Activated CD4-positive, alpha-beta memory T cell treated with anti-CD3 and anti-CD28 coated beads for 36 hours (primary cell): ENCODE results near the gene UFC1. TPM values are rescaled to one million over a fixed set of nuclear protein-coding genes. Genes with fewer than 3 reads are reported as not detected.

Source experiments
- CTCF ChIA-PET: fragments of 350-600 bp; sonication (Branson Sonifier 250); formaldehyde crosslinking; loops from one replicate; lab custom pipeline; 2021; ENCODE audit warnings: antibody characterized with exemption, inconsistent platforms; lab: Charles Lee
- POLR2A ChIA-PET: fragments of 350-600 bp; sonication (Branson Sonifier 250); formaldehyde crosslinking; loops from one replicate; lab custom pipeline; 2021; ENCODE audit warnings: antibody characterized with exemption; lab: Charles Lee
- DNase-seq: peaks from one replicate; pipeline ENCODE4 v3.0.0-alpha.2; 2020
- H3K27ac Mint-ChIP-seq: one replicate; pipeline ENCODE4 v1.8.0; 2021; ENCODE audit warnings: mixed read lengths
- H3K27me3 Mint-ChIP-seq: one replicate; pipeline ENCODE4 v1.8.0; 2021; ENCODE audit warnings: mixed read lengths
- H3K36me3 Mint-ChIP-seq: one replicate; pipeline ENCODE4 v1.8.0; 2021; ENCODE audit warnings: mixed read lengths
- H3K4me1 Mint-ChIP-seq: one replicate; pipeline ENCODE4 v1.8.0; 2021; ENCODE audit warnings: low read depth, mixed read lengths
- H3K4me3 Mint-ChIP-seq: one replicate; pipeline ENCODE4 v1.8.0; 2021; ENCODE audit warnings: mild to moderate bottlenecking, mixed read lengths
- H3K9me3 Mint-ChIP-seq: one replicate; pipeline ENCODE4 v1.8.0; 2021; ENCODE audit warnings: mixed read lengths
- intact Hi-C: fragments of 100-400 bp; cut with micrococcal nuclease; formaldehyde crosslinking; loops from one replicate; pipeline ENCODE4 v1.15.1; 2023
- total RNA-seq, 2 experiments: library from RNA; stranded (reverse); gene quantifications; one replicate each; pipeline ENCODE4 v1.2.3, GENCODE V29; 2021

Gene UFC1
- total RNA-seq, 2 experiments from 2014 or later: 87.7 to 91.0 TPM

- H3K27ac Mint-ChIP-seq: peak overlapping the region; percentile 13
- H3K36me3 Mint-ChIP-seq: peaks cover 25% of the 10 kb centered on the region
- POLR2A ChIA-PET: interaction anchor here (0.5 to 1.7 kb wide), 2 partner anchors 9 to 54 kb away, joined by 3 to 4 read pairs; no protein-coding TSS in a partner anchor
- no peaks in the 10 kb centered on the region for H3K9me3 Mint-ChIP-seq
- intact Hi-C loops: no loop called here
- H3K4me1 Mint-ChIP-seq: peaks cover 36% of the 10 kb centered on the region
- DNase-seq: no peak
- H3K4me3 Mint-ChIP-seq: no peak overlapping the region
- no peaks in the 10 kb centered on the region for H3K27me3 Mint-ChIP-seq
- CTCF ChIA-PET: no interaction called here
Measured at GRCh38 chr1:161171191-161171590, 17.4 kb downstream of the UFC1 start.

DNA sequence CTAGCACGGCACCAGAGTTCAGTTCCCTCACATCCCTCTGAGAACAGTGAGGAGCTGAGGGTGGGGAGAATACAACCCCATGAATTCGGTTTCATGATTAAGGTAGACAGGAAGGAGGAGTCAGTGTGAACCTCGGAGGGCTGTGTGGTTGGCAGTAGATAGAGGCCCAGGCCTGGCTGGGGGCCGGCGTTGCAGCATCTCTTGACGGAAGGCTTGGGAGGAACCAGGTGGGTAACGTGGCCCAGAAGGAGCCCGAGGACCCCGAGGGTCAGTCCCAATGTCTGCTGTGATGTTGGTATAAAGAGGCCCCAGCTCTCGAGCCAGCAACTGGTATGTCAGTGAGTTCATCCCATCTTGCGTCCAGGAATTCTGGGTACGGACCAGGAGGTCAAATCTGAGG, 17.9 kb downstream of the UFC1 start:
- intact Hi-C loops: no loop called here
- Mint-ChIP-seq H3K9me3 (no peaks in the 10 kb centered on the region), H3K4me3 (no peak overlapping the region), H3K4me1 (peaks cover 40% of the 10 kb centered on the region), H3K27ac (no peak overlapping the region), H3K27me3 (no peaks in the 10 kb centered on the region), H3K36me3 (peaks cover 25% of the 10 kb centered on the region)
- CTCF ChIA-PET: no interaction called here
- DNase-seq: no peak
- POLR2A ChIA-PET: interaction anchor here (0.5 to 1.7 kb wide), 2 partner anchors 10 to 54 kb away, joined by 3 to 4 read pairs; no protein-coding TSS in a partner anchor

- no peak for DNase-seq
- H3K27me3 Mint-ChIP-seq: no peaks in the 10 kb centered on the region
- H3K9me3 Mint-ChIP-seq: no peaks in the 10 kb centered on the region
- peaks cover 35% of the 10 kb centered on the region for H3K4me1 Mint-ChIP-seq
- H3K27ac Mint-ChIP-seq: no peak overlapping the region
- H3K36me3 Mint-ChIP-seq: peaks cover 27% of the 10 kb centered on the region
- intact Hi-C loops: no loop called here
- no peak overlapping the region for H3K4me3 Mint-ChIP-seq
- ChIA-PET POLR2A (interaction anchor here (0.7 kb wide), 1 partner anchor 9 kb away, joined by 3 read pairs; no protein-coding TSS in a partner anchor), CTCF (no interaction called here)
Measured at GRCh38 chr1:161172349-161172748, 18.6 kb downstream of the UFC1 start.

GRCh38 chr1:161172776-161173376, 19.1 kb downstream of the UFC1 start:
- H3K36me3 Mint-ChIP-seq: peaks cover 27% of the 10 kb centered on the region
- intact Hi-C loops: no loop called here
- POLR2A ChIA-PET: interaction anchor here (0.7 kb wide), 1 partner anchor 9 kb away, joined by 3 read pairs; no protein-coding TSS in a partner anchor
- no peaks in the 10 kb centered on the region for H3K27me3 Mint-ChIP-seq
- no peaks in the 10 kb centered on the region for H3K9me3 Mint-ChIP-seq
- no peak for DNase-seq
- CTCF ChIA-PET: interaction anchor here (0.7 kb wide), 1 partner anchor 209 kb away, joined by 3 read pairs; no protein-coding TSS in a partner anchor
- no peak overlapping the region for H3K4me3 Mint-ChIP-seq
- peaks cover 38% of the 10 kb centered on the region for H3K4me1 Mint-ChIP-seq
- no peak overlapping the region for H3K27ac Mint-ChIP-seq

DNA sequence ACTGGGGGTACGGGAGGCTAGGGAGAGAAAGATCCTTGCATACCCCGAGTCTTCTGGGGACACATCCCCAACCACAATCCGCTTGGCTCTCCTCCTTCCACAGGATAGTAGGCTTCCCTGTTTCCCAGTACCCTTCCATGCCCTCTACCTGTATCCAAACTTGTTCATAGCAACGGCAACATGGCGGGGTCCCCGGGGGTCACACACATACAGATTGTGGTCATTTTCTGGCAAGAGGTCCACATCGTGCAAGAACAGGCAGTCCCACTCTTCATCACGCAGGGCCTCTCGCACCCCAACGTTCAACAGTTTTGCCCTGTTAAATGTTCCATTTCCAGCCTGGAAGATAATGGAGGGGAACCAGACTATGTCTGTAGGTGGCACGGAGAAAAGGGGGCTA, 19.9 kb downstream of the UFC1 start:
- Mint-ChIP-seq H3K36me3 (peaks cover 27% of the 10 kb centered on the region), H3K4me1 (peaks cover 37% of the 10 kb centered on the region), H3K9me3 (no peaks in the 10 kb centered on the region), H3K4me3 (no peak overlapping the region), H3K27ac (peak overlapping the region; percentile 35), H3K27me3 (no peaks in the 10 kb centered on the region)
- intact Hi-C loops: no loop called here
- DNase-seq: no peak
- ChIA-PET POLR2A (no interaction called here), CTCF (interaction anchor here (0.5 to 0.7 kb wide), 2 partner anchors 184 to 208 kb away, joined by 3 read pairs; no protein-coding TSS in a partner anchor)

DNA sequence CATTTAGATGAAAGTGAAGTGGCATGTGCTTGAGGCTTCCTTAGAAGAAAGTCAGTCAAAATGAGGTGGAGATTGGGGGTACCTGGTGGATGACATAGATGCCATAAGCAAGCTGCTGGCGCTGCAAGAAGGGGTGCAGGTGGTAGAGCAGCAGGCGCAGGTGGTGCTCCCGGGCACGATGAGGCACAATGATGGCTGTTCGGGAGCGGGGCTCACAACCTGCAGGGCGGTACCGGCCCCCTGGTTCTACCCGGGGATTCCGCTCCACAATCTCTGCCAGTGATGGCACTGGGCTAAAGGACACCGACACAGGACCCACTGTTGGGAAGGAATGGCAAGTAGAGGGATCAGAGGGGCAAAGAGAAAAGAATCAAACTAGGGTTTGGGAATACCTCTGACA, 21.1 kb downstream of the UFC1 start:
- DNase-seq: no peak
- H3K27ac Mint-ChIP-seq: peak overlapping the region; percentile 39
- H3K4me1 Mint-ChIP-seq: peaks cover 37% of the 10 kb centered on the region
- no peaks in the 10 kb centered on the region for H3K9me3 Mint-ChIP-seq
- H3K27me3 Mint-ChIP-seq: no peaks in the 10 kb centered on the region
- peaks cover 27% of the 10 kb centered on the region for H3K36me3 Mint-ChIP-seq
- intact Hi-C loops: no loop called here
- H3K4me3 Mint-ChIP-seq: no peak overlapping the region
- CTCF ChIA-PET: interaction anchor here (1.1 to 2.9 kb wide), 2 partner anchors 9 to 18 kb away, joined by 6 to 7 read pairs; partner anchors contain the start of gene PPOX
- POLR2A ChIA-PET: interaction anchor here (3.7 kb wide), 1 partner anchor 8 kb away, joined by 41 read pairs; the partner anchor contains the start of gene PPOX

GRCh38 chr1:161175771-161176453, 22.1 kb downstream of the UFC1 start:
- peaks cover 46% of the 10 kb centered on the region for H3K4me1 Mint-ChIP-seq
- peak overlapping the region; percentile 97 for H3K27ac Mint-ChIP-seq
- H3K27me3 Mint-ChIP-seq: no peaks in the 10 kb centered on the region
- ChIA-PET POLR2A (interaction anchor here (1.1 to 3.7 kb wide), 4 partner anchors 9 to 29 kb away, joined by 4 to 41 read pairs (median 6); partner anchors contain the start of genes PPOX and UFC1), CTCF (interaction anchor here (0.8 to 2.9 kb wide), 5 partner anchors 10 to 206 kb away, joined by 3 to 19 read pairs (median 7); partner anchors contain the start of genes PPOX and TOMM40L)
- peak overlapping the region; percentile 100 for H3K4me3 Mint-ChIP-seq
- DNase-seq: no peak
- intact Hi-C loops: no loop called here
- H3K9me3 Mint-ChIP-seq: no peaks in the 10 kb centered on the region
- peaks cover 26% of the 10 kb centered on the region for H3K36me3 Mint-ChIP-seq

GRCh38 chr1:161176468-161177111, 22.8 kb downstream of the UFC1 start:
- H3K36me3 Mint-ChIP-seq: peaks cover 21% of the 10 kb centered on the region
- no peaks in the 10 kb centered on the region for H3K27me3 Mint-ChIP-seq
- H3K27ac Mint-ChIP-seq: peak overlapping the region; percentile 97
- CTCF ChIA-PET: interaction anchor here (0.8 to 2.9 kb wide), 6 partner anchors 11 to 205 kb away, joined by 3 to 19 read pairs (median 6); partner anchors contain the start of genes PPOX, TOMM40L and UFC1
- intact Hi-C loops: no loop called here
- POLR2A ChIA-PET: interaction anchor here (0.8 to 3.7 kb wide), 5 partner anchors 10 to 28 kb away, joined by 3 to 41 read pairs (median 5); partner anchors contain the start of genes NDUFS2, PPOX and UFC1
- H3K4me3 Mint-ChIP-seq: peak overlapping the region; percentile 100
- DNase-seq: no peak
- H3K9me3 Mint-ChIP-seq: no peaks in the 10 kb centered on the region
- H3K4me1 Mint-ChIP-seq: peaks cover 51% of the 10 kb centered on the region

- intact Hi-C loops: no loop called here
- CTCF ChIA-PET: interaction anchor here (1.0 to 2.9 kb wide), 5 partner anchors 12 to 49 kb away, joined by 3 to 19 read pairs (median 7); partner anchors contain the start of genes PPOX, TOMM40L and UFC1
- Mint-ChIP-seq H3K27me3 (no peaks in the 10 kb centered on the region), H3K36me3 (peaks cover 17% of the 10 kb centered on the region), H3K9me3 (no peaks in the 10 kb centered on the region), H3K4me3 (peak within 1 kb of the TSS; percentile 100), H3K27ac (peak within 1 kb of the TSS; percentile 97), H3K4me1 (peaks cover 58% of the 10 kb centered on the region)
- POLR2A ChIA-PET: interaction anchor here (0.6 to 3.7 kb wide), 6 partner anchors 11 to 48 kb away, joined by 3 to 41 read pairs (median 5); partner anchors contain the start of genes NDUFS2, PPOX and UFC1
- peak; percentile 97 for DNase-seq
Measured at GRCh38 chr1:161177112-161177935, 23.5 kb downstream of the UFC1 start, which contains the start of gene B4GALT3. Gene B4GALT3, minus strand, starts transcription at chr1:161177507. Its CDS starts 1,447 bp downstream, at chr1:161176060.

- Mint-ChIP-seq H3K4me3 (peak overlapping the region; percentile 100), H3K9me3 (no peaks in the 10 kb centered on the region), H3K27me3 (no peaks in the 10 kb centered on the region), H3K27ac (peak overlapping the region; percentile 97), H3K4me1 (peaks cover 63% of the 10 kb centered on the region), H3K36me3 (peaks cover 17% of the 10 kb centered on the region)
- no peak for DNase-seq
- CTCF ChIA-PET: interaction anchor here (2.0 to 2.1 kb wide), 2 partner anchors 12 to 48 kb away, joined by 16 to 19 read pairs; partner anchors contain the start of genes PPOX and TOMM40L
- intact Hi-C loops: no loop called here
- POLR2A ChIA-PET: interaction anchor here (0.6 to 3.7 kb wide), 3 partner anchors 11 to 48 kb away, joined by 5 to 41 read pairs (median 7); partner anchors contain the start of genes PPOX and UFC1
Measured at GRCh38 chr1:161177936-161178244, 24.1 kb downstream of the UFC1 start.
